Measurements from ENCODE around the gene YY1. TPM values are rescaled to one million over a fixed set of nuclear protein-coding genes. Genes with fewer than 3 reads are reported as not detected.
A peak's percentile ranks its signal among the peaks of the same experiment; 100 is the strongest.

Gene YY1
- total and polyA plus RNA-seq, 9 of the 15 experiments (the other 6 are each of a cell fraction or from before 2014, with no cell fraction given): 20.8 to 74.2 (median 46.7) TPM

- TF ChIP-seq E2F1 (CRISPR knock-in tag; IDR thresholded peaks at IDR 0.05) (no peak), PYGO2 (tag; IDR thresholded peaks at IDR 0.05) (no peak), ETS1 (conservative IDR thresholded peaks at IDR 0.05; ENCODE audit: control insufficient read depth, low read depth, low read length) (no peak), FOXA3 (CRISPR knock-in tag; conservative IDR thresholded peaks at IDR 0.05 in 1 of 2, IDR thresholded peaks at IDR 0.05 in 1 of 2) (no peak), CBFB (CRISPR knock-in tag; IDR thresholded peaks at IDR 0.05) (no peak)
Observed at GRCh38 chr14:100279133-100279532, 40.2 kb downstream of the YY1 start (continued).

- ATAC-seq: no peak; the same call in 2 of the 3 replicates
- Histone ChIP-seq H3K4me2 (ENCODE audit: insufficient read depth, low read length) (no peak overlapping the region), H3K27me3 (ENCODE audit: control insufficient read depth in 2 of 2, insufficient read depth in 2 of 2, low read length in 2 of 2) (no peaks in the 10 kb centered on the region), H3K9ac (ENCODE audit: insufficient read depth in 1 of 2, low read depth in 2 of 2, low read length in 2 of 2) (peak overlapping the region in 1 of 2 experiments; percentile 41; a peak in 2 of 4 replicates), H3K9me1 (ENCODE audit: control insufficient read depth, insufficient read depth, low read length) (no peaks in the 10 kb centered on the region), H3K79me2 (ENCODE audit: control insufficient read depth, insufficient read depth, low read length) (peaks cover 56% of the 10 kb centered on the region), H3K4me3 (no peak overlapping the region), H4K20me1 (replicated peaks; ENCODE audit: control insufficient read depth, insufficient read depth, low read length) (0 out of 2 replicates have a peak, but pooled peaks cover 3% of the 10 kb centered on the region), H3K27ac (ENCODE audit: extremely low read depth, low read depth, low read length) (no peak overlapping the region), H3K9me3 (replicated peaks; ENCODE audit: control insufficient read depth, insufficient read depth, low read depth, low read length) (no peaks in the 10 kb centered on the region), H2AFZ (ENCODE audit: low read depth, low read length) (no peak overlapping the region), H3K36me3 (ENCODE audit: control insufficient read depth, insufficient read depth, low read length) (peaks cover 69% of the 10 kb centered on the region; the same call in 2 of the 3 replicates), H3K4me1 (replicated peaks in 1 of 2; ENCODE audit: control insufficient read depth in 2 of 2, insufficient read depth in 2 of 2, low read length in 2 of 2) (peaks cover 0 to 12% of the 10 kb centered on the region in 2 experiments; a peak in 3 of 5 replicates)
- no peak for DNase-seq (ENCODE audit: extremely low read depth in 1 of 4, low spot score in 3 of 4)
- WGBS (ENCODE audit: insufficient coverage, low coverage, missing lambda C conversion rate): 83% methylated on average over 6 of the region's 8 CpGs
- POLR2A ChIA-PET: interaction anchor here (1.0 kb wide), 1 partner anchor 16 kb away, joined by 4 read pairs; no protein-coding TSS in a partner anchor
- intact Hi-C loops (cut with micrococcal nuclease): no loop called here
- CTCF ChIA-PET (ENCODE audit: low intra/inter-chr PET ratio): no interaction called here
- BruUV-seq (replicated peaks): no TSS peak
- FAIRE-seq: no peak
- TF ChIP-seq EWSR1 (IDR thresholded peaks at IDR 0.05; ENCODE audit: borderline replicate concordance, low read depth, partially characterized antibody): no peak
- TF ChIP-seq POLR2G (IDR thresholded peaks at IDR 0.05; ENCODE audit: low read depth, low read length): 0 out of 2 replicates have a peak, but pooled peaks have one; percentile 33
- 0 out of 2 replicates have a peak, but pooled peaks have one; percentile 22 for TF ChIP-seq POLR2A (conservative IDR thresholded peaks at IDR 0.05)
- in situ Hi-C loops (cut with MboI): no loop called here
Observed at GRCh38 chr14:100279563-100279962, 40.6 kb downstream of the YY1 start.
